ENCODE results near the gene ZNF669. TPM values are rescaled to one million over a fixed set of nuclear protein-coding genes. Genes with fewer than 3 reads are reported as not detected.

The ZNF669 gene
- total and polyA plus RNA-seq, 2 experiments from 2014 or later, result 13.7 to 25.4 TPM

- TF ChIP-seq EZH2phosphoT487 (IDR thresholded peaks at IDR 0.05; ENCODE audit: unreplicated experiment) (no peak), ZNF331 (CRISPR knock-in tag; IDR thresholded peaks at IDR 0.05; ENCODE audit: low read depth) (no peak), ETS1 (IDR thresholded peaks at IDR 0.05) (no peak), EZH2 (IDR thresholded peaks at IDR 0.05; ENCODE audit: low read depth, unreplicated experiment) (no peak), JUNB (IDR thresholded peaks at IDR 0.05; ENCODE audit: unreplicated experiment) (no peak), POLR2AphosphoS5 (IDR thresholded peaks at IDR 0.05; ENCODE audit: low read depth) (no peak)
These were observed 15.2 kb downstream of the ZNF669 start (continued) for GRCh38 chr1:247088967-247089366.

GRCh38 chr1:247087256-247087655 lies 16.9 kb downstream of the ZNF669 start:
- H3K27ac ChIP-seq (ENCODE audit: low read depth), result no peak overlapping the region
- no peaks in the 10 kb centered on the region for H3K27me3 ChIP-seq (ENCODE audit: insufficient read depth)
- no peak overlapping the region for H3K4me3 ChIP-seq
- H3K27ac Mint-ChIP-seq, result no peak overlapping the region
- ATAC-seq (no peak), DNase-seq (ENCODE audit: low spot score) (no peak)
- H3K9me3 Mint-ChIP-seq, result peaks cover 7% of the 10 kb centered on the region
- no peaks in the 10 kb centered on the region for H3K9me2 ChIP-seq (ENCODE audit: insufficient read depth)
- no peaks in the 10 kb centered on the region for H3F3A ChIP-seq (replicated peaks; ENCODE audit: low read depth)
- H3K27me3 Mint-ChIP-seq (ENCODE audit: insufficient read depth, low read depth, poor library complexity), result peaks cover 4% of the 10 kb centered on the region
- H4K20me1 ChIP-seq (replicated peaks; ENCODE audit: insufficient read depth), result no peaks in the 10 kb centered on the region
- H3K36me3 ChIP-seq (ENCODE audit: insufficient read depth), result no peaks in the 10 kb centered on the region
- H3K4me2 ChIP-seq, result no peak overlapping the region
- H3K4me3 Mint-ChIP-seq, result no peak overlapping the region
- no peaks in the 10 kb centered on the region for H3K79me2 ChIP-seq (replicated peaks; ENCODE audit: insufficient read depth)
- H3K4me1 ChIP-seq (ENCODE audit: insufficient read depth), result no peaks in the 10 kb centered on the region
- H2AFZ ChIP-seq, result no peak overlapping the region
- H3K4me1 Mint-ChIP-seq, result peaks cover 6% of the 10 kb centered on the region
- no peaks in the 10 kb centered on the region for H3K36me3 Mint-ChIP-seq (ENCODE audit: low read depth)
- TF ChIP-seq POLR2AphosphoS5 (IDR thresholded peaks at IDR 0.05; ENCODE audit: low read depth) (no peak), REST (IDR thresholded peaks at IDR 0.05; ENCODE audit: unreplicated experiment) (no peak), ZNF462 (CRISPR knock-in tag; IDR thresholded peaks at IDR 0.05) (no peak), JUNB (IDR thresholded peaks at IDR 0.05; ENCODE audit: unreplicated experiment) (no peak), ZNF114 (CRISPR knock-in tag; IDR thresholded peaks at IDR 0.05) (no peak), STAT1 (IDR thresholded peaks at IDR 0.05; ENCODE audit: unreplicated experiment) (no peak), ZNF331 (CRISPR knock-in tag; IDR thresholded peaks at IDR 0.05; ENCODE audit: low read depth) (no peak), CREB1 (CRISPR knock-in tag; IDR thresholded peaks at IDR 0.05; ENCODE audit: low read depth) (no peak), EZH2phosphoT487 (IDR thresholded peaks at IDR 0.05; ENCODE audit: unreplicated experiment) (no peak), NANOG (IDR thresholded peaks at IDR 0.05; ENCODE audit: borderline replicate concordance) (no peak), ETS1 (IDR thresholded peaks at IDR 0.05) (no peak)
